Measurements from ENCODE around the gene LZIC. TPM values are rescaled to one million over a fixed set of nuclear protein-coding genes. Genes with fewer than 3 reads are reported as not detected.

Gene LZIC
- total and polyA plus RNA-seq, 2 of the 13 experiments (the other 11 are each of a cell fraction or from before 2014, with no cell fraction given), result 25.2 to 71.8 TPM

DNA sequence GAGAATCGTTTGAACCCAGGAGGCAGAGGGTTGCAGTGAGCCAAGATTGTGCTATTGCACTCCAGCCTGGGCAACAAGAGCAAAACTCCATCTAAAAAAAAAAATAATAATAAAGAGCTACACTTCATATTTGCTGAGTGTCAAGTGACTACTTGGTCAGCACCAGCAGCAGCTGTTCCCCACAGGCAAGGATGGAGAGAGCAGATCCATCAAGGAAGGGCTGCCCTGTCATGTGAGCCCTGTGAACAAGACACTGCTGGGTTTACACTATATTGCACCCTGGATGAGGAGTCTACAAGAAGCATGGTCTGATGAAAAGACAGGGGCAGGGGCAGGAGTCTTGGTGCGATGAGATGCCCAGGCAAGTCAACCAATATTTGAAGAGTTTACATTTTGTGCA is 36.7 kb downstream of the LZIC start:
- Histone ChIP-seq H3K4me3 (replicated peaks in 1 of 3; ENCODE audit: insufficient read depth in 1 of 3, low read depth in 2 of 3, low read length in 3 of 3) (no peak overlapping the region), H3K4me2 (ENCODE audit: low read depth, low read length) (no peak overlapping the region), H3K27me3 (ENCODE audit: control insufficient read depth in 1 of 2, insufficient read depth in 2 of 2, low read length in 2 of 2) (no peaks in the 10 kb centered on the region; a peak in 2 of 5 replicates), H3K27ac (ENCODE audit: extremely low read length, insufficient read depth, low read length) (no peak overlapping the region), H3K9me3 (ENCODE audit: low read length) (no peaks in the 10 kb centered on the region), H3K36me3 (replicated peaks in 1 of 2; ENCODE audit: control insufficient read depth in 1 of 2, insufficient read depth in 2 of 2, low read length in 2 of 2) (no peaks in the 10 kb centered on the region; a peak in 1 of 5 replicates), H3K4me1 (ENCODE audit: insufficient read depth, low read length) (peaks cover 76% of the 10 kb centered on the region), H4K20me1 (ENCODE audit: insufficient read depth, low read length) (peaks cover 4% of the 10 kb centered on the region; the same call in 1 of the 2 replicates), H2AFZ (ENCODE audit: low read length) (no peak overlapping the region), H3K9ac (ENCODE audit: insufficient read depth, low read depth, low read length) (no peak overlapping the region), H3K79me2 (ENCODE audit: insufficient read depth, low read length) (peaks cover 60% of the 10 kb centered on the region)
- intact Hi-C loops (cut with micrococcal nuclease; ENCODE audit: unreplicated experiment), result no loop called here
- ChIA-PET POLR2A (interaction anchor here (1.2 kb wide), 1 partner anchor 8 kb away, joined by 3 read pairs; no protein-coding TSS in a partner anchor), CTCF (ENCODE audit: low intra/inter-chr PET ratio, low total read pairs) (no interaction called here)
- no peak for DNase-seq (ENCODE audit: low spot score)
- no peak for FAIRE-seq
- 100% methylated on average over 2 of the region's 2 CpGs for WGBS (ENCODE audit: low lambda C conversion rate)
- in situ Hi-C loops (cut with HindIII; ENCODE audit: extremely low pct_ligation_motif_present, low pct_unique_long_range_greater_than_20kb), result no loop called here
- BruUV-seq (replicated peaks), result no TSS peak
- ATAC-seq, result no peak
- no peak for TF ChIP-seq ZNF18 (CRISPR knock-in tag; IDR thresholded peaks at IDR 0.05; ENCODE audit: insufficient replicate concordance)
- no peak for TF ChIP-seq AGO1 (IDR thresholded peaks at IDR 0.05; ENCODE audit: low read depth, low read length, poor library complexity, severe bottlenecking)
- TF ChIP-seq ZBTB1 (CRISPR knock-in tag; IDR thresholded peaks at IDR 0.05; ENCODE audit: borderline replicate concordance), result no peak
- TF ChIP-seq, protein P1, sequence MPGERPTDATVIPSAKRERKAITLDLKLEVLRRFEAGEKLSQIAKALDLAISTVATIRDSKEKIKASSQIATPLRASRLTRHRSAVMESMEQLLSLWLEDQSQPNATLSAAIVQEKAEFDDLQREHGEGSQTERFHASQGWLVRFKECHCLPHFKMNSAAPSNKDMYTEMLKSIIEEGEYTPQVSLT (CRISPR knock-in tag; IDR thresholded peaks at IDR 0.05; ENCODE audit: borderline replicate concordance, low read depth), result no peak
- no peak for TF ChIP-seq ZNF678 (CRISPR knock-in tag; IDR thresholded peaks at IDR 0.05)

GRCh38 chr1:9905010-9905409 is 38.2 kb downstream of the LZIC start:
- no peak overlapping the region for H3K27ac ChIP-seq (ENCODE audit: extremely low read length, insufficient read depth, low read length)
- POLR2A ChIA-PET, result interaction anchor here (1.9 kb wide), 1 partner anchor 9 kb away, joined by 6 read pairs; no protein-coding TSS in a partner anchor
- TF ChIP-seq ZBTB20 (CRISPR knock-in tag; IDR thresholded peaks at IDR 0.05; ENCODE audit: borderline replicate concordance, low read depth) (no peak), ZFP82 (CRISPR knock-in tag; IDR thresholded peaks at IDR 0.05; ENCODE audit: borderline replicate concordance) (no peak), HDAC6 (IDR thresholded peaks at IDR 0.05; ENCODE audit: low read depth, low read length) (no peak), IKZF1 (IDR thresholded peaks at IDR 0.05) (no peak), GTF3A (CRISPR knock-in tag; conservative IDR thresholded peaks at IDR 0.05) (no peak), ATAD3A (CRISPR knock-in tag; IDR thresholded peaks at IDR 0.05) (no peak), MEIS2 (CRISPR knock-in tag; IDR thresholded peaks at IDR 0.05) (no peak), KDM2A (CRISPR knock-in tag; IDR thresholded peaks at IDR 0.05; ENCODE audit: borderline replicate concordance, low read depth) (no peak), ZC3H13 (CRISPR knock-in tag; IDR thresholded peaks at IDR 0.05) (no peak), ARNTL (CRISPR knock-in tag; IDR thresholded peaks at IDR 0.05) (no peak), ZNF33B (CRISPR knock-in tag; IDR thresholded peaks at IDR 0.05) (no peak), HOMEZ (CRISPR knock-in tag; IDR thresholded peaks at IDR 0.05; ENCODE audit: low read depth) (no peak)
- H3K9me3 ChIP-seq (ENCODE audit: low read length), result no peaks in the 10 kb centered on the region
- FAIRE-seq (no peak), ATAC-seq (no peak), DNase-seq (ENCODE audit: low spot score) (no peak)
- H3K4me3 ChIP-seq (replicated peaks in 1 of 3; ENCODE audit: insufficient read depth in 1 of 3, low read depth in 2 of 3, low read length in 3 of 3), result no peak overlapping the region
- no peaks in the 10 kb centered on the region; a peak in 1 of 5 replicates for H3K36me3 ChIP-seq (replicated peaks in 1 of 2; ENCODE audit: control insufficient read depth in 1 of 2, insufficient read depth in 2 of 2, low read length in 2 of 2)
- no peak overlapping the region for H3K4me2 ChIP-seq (ENCODE audit: low read depth, low read length)
- WGBS (ENCODE audit: low lambda C conversion rate), result 86% methylated on average over 4 of the region's 4 CpGs
- peaks cover 65% of the 10 kb centered on the region for H3K79me2 ChIP-seq (ENCODE audit: insufficient read depth, low read length)
- in situ Hi-C loops (cut with HindIII; ENCODE audit: extremely low pct_ligation_motif_present, low pct_unique_long_range_greater_than_20kb) (no loop called here), intact Hi-C loops (cut with micrococcal nuclease; ENCODE audit: unreplicated experiment) (no loop called here)
- CTCF ChIA-PET (ENCODE audit: low intra/inter-chr PET ratio, low total read pairs), result no interaction called here
- no peaks in the 10 kb centered on the region; a peak in 2 of 5 replicates for H3K27me3 ChIP-seq (ENCODE audit: control insufficient read depth in 1 of 2, insufficient read depth in 2 of 2, low read length in 2 of 2)
- peaks cover 84% of the 10 kb centered on the region for H3K4me1 ChIP-seq (ENCODE audit: insufficient read depth, low read length)
- H3K9ac ChIP-seq (ENCODE audit: insufficient read depth, low read depth, low read length), result no peak overlapping the region
- no peak overlapping the region for H2AFZ ChIP-seq (ENCODE audit: low read length)
- no TSS peak for BruUV-seq (replicated peaks)
- peaks cover 4% of the 10 kb centered on the region; the same call in 1 of the 2 replicates for H4K20me1 ChIP-seq (ENCODE audit: insufficient read depth, low read length)
